Stimulated activated CD8-positive, alpha-beta memory T cell treated with anti-CD3 and anti-CD28 coated beads, Interleukin-4, amount 100 ng/mL, for 24 hours (primary cell): Measurements from ENCODE around the gene CNN1.
"Not testable (repeated sequence)": the region's sequence is repeated elsewhere in the genome, so short reads cannot be mapped to it uniquely, and the experiment has no call there.

ENCODE experiments used
- DNase-seq: peaks from one replicate; pipeline ENCODE4 v3.0.0-alpha.2; 2020; ENCODE audit warnings: low read depth

CNN1 gene

GRCh38 chr19:11566164-11566563 lies 27.5 kb downstream of the CNN1 start:
- DNase-seq = no peak

GRCh38 chr19:11570039-11570462 lies 31.4 kb downstream of the CNN1 start:
- DNase-seq = no peak

GRCh38 chr19:11573354-11573753 lies 34.7 kb downstream of the CNN1 start:
- not testable (repeated sequence) for DNase-seq

- not testable (repeated sequence) for DNase-seq
Observed at GRCh38 chr19:11573763-11574162, 35.1 kb downstream of the CNN1 start.

GRCh38 chr19:11574689-11575088 lies 36.0 kb downstream of the CNN1 start:
- DNase-seq = no peak

- no peak for DNase-seq
Observed at GRCh38 chr19:11576227-11576626, 37.6 kb downstream of the CNN1 start.

- no peak for DNase-seq
Observed at GRCh38 chr19:11577451-11578257, 39.0 kb downstream of the CNN1 start, which contains the start of gene ACP5. ACP5 (minus strand) TSS chr19:11577645; CDS start chr19:11577317, 328 bp downstream.

- DNase-seq = no peak
Observed at GRCh38 chr19:11578258-11579142, 39.8 kb downstream of the CNN1 start.

GRCh38 chr19:11580116-11580515 lies 41.5 kb downstream of the CNN1 start:
- DNase-seq = no peak

- peak; percentile 37 for DNase-seq
Observed at GRCh38 chr19:11581740-11582139, 43.1 kb downstream of the CNN1 start.

- no peak for DNase-seq
Observed at GRCh38 chr19:11586331-11586730, 47.7 kb downstream of the CNN1 start.

- DNase-seq = peak; percentile 66
Observed at GRCh38 chr19:11587302-11587974, 48.8 kb downstream of the CNN1 start.

- no peak for DNase-seq
Observed at GRCh38 chr19:11587975-11588631, 49.5 kb downstream of the CNN1 start.

- DNase-seq = no peak
Observed at GRCh38 chr19:11594084-11594483, 55.4 kb downstream of the CNN1 start.

- DNase-seq = no peak
Observed at GRCh38 chr19:11596156-11596555, 57.5 kb downstream of the CNN1 start.

- peak; percentile 98 for DNase-seq
Observed at GRCh38 chr19:11597202-11598102, 58.8 kb downstream of the CNN1 start, which contains the start of gene ZNF627. ZNF627 (plus strand) TSS chr19:11597483; CDS start chr19:11597628, 145 bp downstream.

GRCh38 chr19:11598103-11598483 lies 59.4 kb downstream of the CNN1 start:
- no peak for DNase-seq

GRCh38 chr19:11598746-11599145 lies 60.1 kb downstream of the CNN1 start:
- no peak for DNase-seq

GRCh38 chr19:11599704-11600103 lies 61.1 kb downstream of the CNN1 start:
- not testable (repeated sequence) for DNase-seq
